Left cardiac atrium (tissue), 4 donors: Measurements from ENCODE around the gene BICDL1. TPM values are rescaled to one million over a fixed set of nuclear protein-coding genes. Genes with fewer than 3 reads are reported as not detected.
A peak's percentile ranks its signal among the peaks of the same experiment; 100 is the strongest.

ENCODE experiments used
- ATAC-seq, 2 donors: fragments of 200-7000 bp; cut with Tn5 transposase; one replicate each; pipeline ENCODE4 v1.9.1; 2020; ENCODE audit warnings: mild to moderate bottlenecking in 2 of 2, moderate library complexity in 2 of 2
- DNase-seq: peaks from one replicate; pipeline ENCODE4 v3.0.0-alpha.2; 2020
- intact Hi-C, 2 donors: fragments of 100-400 bp; cut with DNase I; formaldehyde crosslinking; loops; one replicate each; pipeline versions ENCODE4 v1.14.1 to v1.15.1; 2022 to 2023
- total RNA-seq, 2 donors: library from RNA; stranded (reverse); fragmentation: NEBNext Ultra II Directional; extraction: Animal tissue kit (Norgen Biotek cat#: 25700); gene quantifications; one replicate each; pipeline ENCODE4 v1.2.1, GENCODE V29; 2021
- donor health status: DM: no; HTN: yes; CAD: no.
- donor health status: DM: no; HTN: yes; CAD: no; lungs with severe emphysema.
- donor health status: DM: yes; HTN: yes; CAD: no.
- donor health status: Dilated cardiomyopathy.

BICDL1 gene
- total RNA-seq, 2 donors from 2014 or later: 12.6 to 13.4 TPM

DNA sequence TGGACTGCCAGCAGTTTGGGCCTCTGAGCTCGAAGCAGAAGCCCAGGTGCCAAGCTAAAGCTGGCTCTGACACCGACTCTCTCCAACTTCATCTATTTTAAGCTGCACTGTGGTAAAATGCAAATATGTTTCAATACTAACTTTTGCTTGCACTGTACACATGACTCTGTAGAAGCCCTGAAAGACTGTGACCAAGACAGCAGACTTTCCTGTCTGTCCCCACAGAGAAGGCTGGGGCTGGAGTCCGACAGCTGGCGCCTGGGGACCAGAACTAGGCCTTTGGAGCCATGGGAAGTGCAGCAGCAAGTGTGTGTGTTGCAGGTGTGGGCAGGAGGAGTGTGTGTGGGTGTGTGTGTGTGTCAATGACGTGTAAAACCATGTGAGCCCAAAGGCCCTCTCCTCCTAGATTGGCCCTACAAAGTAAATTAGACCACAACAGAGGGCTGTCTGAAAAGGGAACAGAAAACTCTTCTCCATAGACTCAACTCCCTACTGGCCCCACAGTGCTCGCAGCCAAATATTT is 143.9 kb downstream of the BICDL1 start:
- ATAC-seq (peak; percentile 12 to 48), DNase-seq (no peak)
- intact Hi-C loops: no loop called here

DNA sequence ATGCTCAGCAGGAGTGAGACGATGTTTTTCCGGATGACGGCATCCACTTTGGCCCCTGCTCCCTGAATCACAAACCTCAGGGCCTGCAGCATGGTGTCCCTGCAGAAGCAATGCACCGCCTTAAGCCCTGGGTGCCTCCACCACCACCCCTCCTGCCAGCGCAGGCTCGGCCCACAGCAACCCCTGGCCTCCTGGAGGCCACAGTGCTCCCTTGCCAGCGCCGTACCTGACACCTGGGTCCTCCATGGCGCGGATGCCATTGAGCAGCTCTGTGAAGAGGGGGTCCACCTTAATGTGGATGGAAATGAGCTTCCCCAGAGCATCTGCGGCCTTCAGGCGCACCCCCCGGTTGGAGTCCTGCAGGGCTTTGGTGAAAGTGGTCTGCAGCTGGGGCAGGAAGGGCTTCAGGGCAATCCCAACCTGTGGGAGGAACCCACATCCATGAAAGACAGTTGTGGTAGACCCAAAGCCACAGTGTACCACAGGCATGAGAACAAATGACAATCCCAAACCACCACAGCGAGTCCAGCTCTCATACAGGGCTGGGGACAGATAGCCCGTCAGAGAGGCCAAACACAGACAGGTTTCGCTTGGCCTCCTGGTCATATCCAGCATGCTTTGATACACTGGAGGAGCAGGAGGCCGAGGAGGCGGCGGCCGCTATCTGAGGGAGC is 145.4 kb downstream of the BICDL1 start:
- no peak for ATAC-seq
- no peak for DNase-seq
- intact Hi-C loops: no loop called here

DNA sequence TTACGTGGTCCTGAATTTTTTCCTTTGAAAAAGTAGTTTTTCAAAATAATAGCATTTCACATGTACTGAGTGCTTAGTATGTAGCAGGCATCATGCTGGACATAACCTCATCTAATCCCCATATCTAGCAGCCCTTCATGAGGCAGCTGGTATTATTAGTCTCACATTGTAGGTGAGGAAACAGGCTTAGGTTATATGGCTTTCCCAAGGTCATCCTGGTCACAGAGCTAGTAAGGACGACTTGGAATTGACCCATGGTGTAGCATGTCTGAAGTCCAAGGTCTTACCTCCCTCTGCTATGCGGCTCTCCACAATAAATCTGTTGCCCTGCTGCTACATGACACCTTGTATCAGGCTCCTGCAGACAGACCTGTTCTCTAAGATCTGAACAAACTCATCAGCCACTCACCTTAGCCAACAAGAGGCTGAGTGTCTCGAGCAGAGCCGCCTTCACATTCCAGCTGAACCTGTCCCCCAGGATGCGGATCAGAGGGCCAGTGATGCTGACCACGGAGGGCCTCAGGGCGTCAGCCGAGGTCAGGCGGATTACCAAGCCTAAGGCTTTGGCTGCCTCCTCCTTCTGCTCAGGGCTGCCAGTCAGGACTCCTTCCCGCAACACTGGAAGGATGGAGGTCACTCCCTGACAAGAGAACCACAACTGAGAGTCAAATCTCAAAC is 147.2 kb downstream of the BICDL1 start:
- intact Hi-C loops: loop anchor here in 1 of 2 donors (5.0 kb wide), 1 partner anchor 41 kb away; no protein-coding TSS in a partner anchor
- no peak for DNase-seq

DNA sequence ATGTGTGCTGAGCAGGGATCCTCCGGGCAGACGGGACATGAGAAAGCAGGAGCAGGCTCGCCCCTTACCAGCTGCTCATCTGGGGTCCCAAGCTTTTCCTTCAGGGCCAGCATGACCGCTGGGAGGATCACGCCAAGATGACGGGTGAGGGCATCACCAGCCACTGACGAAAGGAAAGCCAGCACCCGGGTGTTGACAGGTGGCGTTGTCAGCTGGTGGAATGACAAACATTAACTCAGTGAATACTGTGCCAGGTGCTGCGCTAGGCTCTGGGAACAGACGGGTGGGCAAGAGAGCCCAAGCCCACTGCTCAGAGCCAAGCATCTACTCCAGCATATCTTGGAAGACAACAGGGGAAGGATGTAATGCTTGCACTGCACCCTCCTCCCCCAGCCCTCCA is 148.8 kb downstream of the BICDL1 start:
- DNase-seq (no peak), ATAC-seq (no peak)

More for the DNA sequence above, 147.2 kb downstream of the BICDL1 start:
- ATAC-seq: no peak

DNA sequence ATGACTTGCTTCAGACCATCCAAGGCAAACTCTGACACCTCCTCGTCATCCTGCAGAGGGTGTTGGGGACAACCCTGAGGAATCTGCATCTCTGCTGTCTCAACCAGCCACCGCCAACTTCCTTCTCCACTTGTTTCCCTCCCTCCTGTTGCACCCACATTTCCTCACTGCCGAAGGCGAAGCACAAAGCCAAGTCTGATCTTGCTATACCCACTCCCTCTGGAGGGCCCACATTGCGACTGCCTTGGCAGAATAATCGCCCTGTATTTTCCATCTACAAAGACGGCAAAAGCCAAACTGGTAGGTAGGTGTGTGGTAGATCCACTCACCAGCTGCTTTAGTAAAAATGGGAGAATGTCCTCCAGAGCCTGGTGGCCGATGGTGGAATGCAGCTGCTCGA is 149.3 kb downstream of the BICDL1 start:
- ATAC-seq (no peak), DNase-seq (no peak)
- intact Hi-C loops: loop anchor here in 1 of 2 donors (5.0 kb wide), 1 partner anchor 39 kb away; no protein-coding TSS in a partner anchor

More for the DNA sequence above, 148.8 kb downstream of the BICDL1 start:
- intact Hi-C loops: loop anchor here in 1 of 2 donors (5.0 kb wide), 1 partner anchor 39 kb away; no protein-coding TSS in a partner anchor

DNA sequence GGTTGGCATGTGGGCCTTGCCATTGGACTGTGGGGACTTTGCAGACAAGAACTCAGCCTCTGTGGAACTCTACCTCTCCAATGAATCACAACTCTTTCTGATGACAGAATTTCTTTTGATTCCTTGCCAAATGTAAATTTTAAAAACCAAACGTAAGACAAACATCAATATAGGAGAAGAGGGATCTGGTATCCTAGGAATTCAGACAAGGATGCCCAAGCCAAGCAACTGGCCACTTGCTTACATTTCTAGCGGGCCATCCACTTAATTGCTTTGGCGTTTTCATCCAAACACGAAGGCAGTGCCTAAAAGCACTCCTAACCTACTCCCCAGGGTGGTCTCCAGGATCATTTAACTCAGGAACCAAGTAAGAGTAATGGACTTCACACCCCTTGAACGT is 150.9 kb downstream of the BICDL1 start:
- no peak for ATAC-seq
- intact Hi-C loops: loop anchor here in 1 of 2 donors (5.0 kb wide), 1 partner anchor 37 kb away; no protein-coding TSS in a partner anchor
- DNase-seq: no peak

DNA sequence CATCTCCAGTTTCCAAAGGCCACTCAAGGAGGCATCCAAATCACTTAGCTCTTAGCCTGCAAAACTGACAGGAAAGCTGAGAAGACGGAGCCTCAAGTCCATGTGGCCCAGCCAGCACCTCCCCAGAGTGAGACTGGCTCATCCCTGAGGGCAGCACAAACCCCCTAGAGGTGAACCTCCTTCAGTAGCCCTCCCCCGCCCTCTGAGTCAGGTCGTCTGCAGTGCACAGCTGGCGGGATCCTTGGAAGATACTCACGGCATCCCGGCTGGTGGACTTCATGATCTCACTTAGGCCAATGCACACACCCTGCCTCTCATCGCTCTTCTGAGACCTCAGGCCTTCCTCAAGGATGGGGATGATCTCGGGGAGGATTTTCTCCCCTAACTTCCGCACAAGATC is 151.6 kb downstream of the BICDL1 start:
- DNase-seq (no peak), ATAC-seq (no peak)
- intact Hi-C loops: no loop called here

DNA sequence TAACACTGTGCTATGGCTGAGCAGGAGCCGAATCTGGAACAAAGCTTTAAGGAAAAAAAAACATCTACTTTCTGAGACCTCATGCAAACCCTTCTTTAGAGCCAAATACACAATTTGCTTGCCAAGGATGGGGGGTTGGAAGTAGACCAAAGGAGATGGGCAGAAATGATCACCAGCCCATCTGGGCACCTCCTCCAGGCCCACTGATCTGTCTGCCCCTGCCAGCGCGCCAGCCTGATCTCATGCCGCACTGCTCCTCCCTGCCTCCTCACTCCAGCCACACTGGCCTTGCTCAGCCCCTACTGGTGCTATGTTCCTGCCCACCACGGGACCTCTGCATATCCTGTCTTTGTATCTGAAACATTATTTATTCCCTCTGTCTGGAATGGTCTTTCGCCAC is 152.3 kb downstream of the BICDL1 start:
- no peak for DNase-seq
- intact Hi-C loops: no loop called here
- no peak for ATAC-seq

DNA sequence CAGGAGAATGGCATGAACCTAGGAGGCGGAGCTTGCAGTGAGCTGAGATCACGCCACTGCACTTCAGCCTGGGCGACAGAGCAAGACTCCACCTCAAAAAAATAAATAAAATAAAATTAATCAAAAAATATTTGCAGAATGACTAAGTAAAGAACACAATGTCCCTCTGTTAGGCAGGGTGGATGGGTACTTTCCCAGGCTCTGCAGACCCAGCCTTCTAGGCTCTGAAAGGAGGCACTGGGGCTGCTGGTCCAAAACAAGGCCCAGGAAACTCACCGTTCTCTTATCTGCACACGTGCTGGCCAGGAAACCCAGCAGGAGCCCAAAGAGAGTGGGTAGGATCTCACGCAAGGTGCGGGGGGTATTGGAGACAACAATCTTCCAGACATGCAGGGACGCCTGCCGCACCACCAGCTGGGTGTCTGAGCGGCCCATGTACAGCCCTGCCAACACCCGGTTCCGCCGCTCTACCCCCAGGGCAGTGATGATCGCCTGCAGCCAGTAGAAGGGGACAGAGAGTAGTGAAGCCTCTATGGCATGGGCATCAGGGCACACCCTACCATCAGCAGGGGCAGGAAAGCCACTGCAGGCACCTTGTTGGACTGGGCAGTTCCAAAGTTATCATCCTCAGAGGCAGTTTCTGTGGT is 153.3 kb downstream of the BICDL1 start:
- intact Hi-C loops: no loop called here
- no peak for DNase-seq
- ATAC-seq: no peak

Other genes starting within 250 kb of the BICDL1 start
- gene CIT, start 111.9 kb upstream of the BICDL1 start, total RNA-seq: 1 to 10 TPM; 1.7 to 3.1 TPM
- 10 to 100 TPM; 26.7 to 42.2 TPM for gene RAB35, start 127.5 kb downstream of the BICDL1 start, total RNA-seq
- 10 to 100 TPM; 36.1 to 51.9 TPM for gene GCN1, start 205.5 kb downstream of the BICDL1 start, total RNA-seq
- 1,000 to 10,000 TPM; 1,049 to 1,054 TPM for gene RPLP0, start 211.9 kb downstream of the BICDL1 start, total RNA-seq